ENCODE data around the gene HYOU1.
"Not testable (repeated sequence)": the region's sequence is repeated elsewhere in the genome, so short reads cannot be mapped to it uniquely, and the experiment has no call there.

HYOU1 gene

GRCh38 chr11:119087123-119087522 is 30.1 kb upstream of the HYOU1 start:
- no peak for DNase-seq (ENCODE audit: low read depth)

GRCh38 chr11:119085437-119085847 is 28.4 kb upstream of the HYOU1 start:
- DNase-seq (ENCODE audit: low read depth) = no peak

DNA sequence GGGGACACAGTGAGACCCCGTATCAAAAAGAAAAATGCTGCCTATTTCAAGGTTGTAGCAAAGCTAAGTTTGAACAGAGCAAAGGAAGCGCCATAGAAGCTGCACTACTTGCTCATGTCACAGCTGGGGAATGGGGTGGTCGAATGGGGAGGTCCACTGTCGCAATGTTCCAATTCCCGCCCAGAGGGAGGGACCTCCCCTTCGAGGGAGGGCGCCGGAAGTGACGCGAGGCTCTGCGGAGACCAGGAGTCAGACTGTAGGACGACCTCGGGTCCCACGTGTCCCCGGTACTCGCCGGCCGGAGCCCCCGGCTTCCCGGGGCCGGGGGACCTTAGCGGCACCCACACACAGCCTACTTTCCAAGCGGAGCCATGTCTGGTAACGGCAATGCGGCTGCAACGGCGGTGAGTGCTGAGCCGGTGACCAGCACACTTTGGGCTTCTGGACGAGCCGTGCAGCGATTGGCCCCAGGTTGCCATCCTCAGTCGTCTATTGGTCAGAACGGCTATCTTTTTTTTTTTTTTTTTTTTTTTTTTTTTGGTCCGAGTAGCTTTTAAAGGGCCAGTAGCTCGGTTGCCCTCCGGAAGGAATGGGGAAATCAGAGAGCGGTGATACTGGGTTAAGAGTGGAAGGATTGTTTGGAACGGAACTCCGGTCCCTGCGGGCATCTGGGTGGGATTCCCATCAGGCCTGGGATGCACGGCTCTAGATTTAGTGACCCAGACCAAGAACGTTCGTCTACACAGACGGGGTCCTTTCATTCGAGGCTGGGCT is 27.8 kb upstream of the HYOU1 start, which contains the start of gene HMBS:
Gene HMBS (plus strand): TSS at position 219 of the 774 bp plus-strand sequence. CDS start 153 bp downstream, at position 372.
- DNase-seq (ENCODE audit: low read depth) = peak; percentile 81

DNA sequence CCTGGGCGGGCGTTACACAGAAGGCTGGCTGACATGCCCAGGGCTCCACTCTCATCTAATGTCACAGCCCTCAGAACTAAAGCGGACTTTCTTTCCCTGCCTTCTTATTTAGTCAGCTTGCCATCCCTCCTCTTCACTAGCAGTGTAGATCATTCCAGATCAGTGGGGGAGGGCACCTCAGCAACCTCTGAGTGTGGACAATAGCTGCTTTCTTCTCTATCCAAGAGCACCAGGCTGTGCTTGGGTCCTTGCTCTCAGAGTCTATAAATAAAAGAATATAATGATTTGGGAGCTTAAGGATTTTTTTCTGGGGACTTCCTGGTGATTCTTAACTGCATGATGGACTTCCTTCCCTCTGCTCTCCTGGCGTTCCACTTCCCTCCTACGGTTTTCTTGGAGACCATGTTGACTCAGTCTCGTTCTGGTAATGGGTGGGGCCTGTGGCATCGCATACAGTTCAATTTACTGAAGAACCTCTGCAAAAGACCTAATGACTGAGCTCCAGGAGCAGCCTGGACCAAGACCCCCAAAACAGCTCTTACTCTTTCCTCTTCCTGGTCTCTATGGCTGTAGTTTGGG is 24.8 kb upstream of the HYOU1 start:
- DNase-seq (ENCODE audit: low read depth) = no peak

- no peak for DNase-seq (ENCODE audit: low read depth)
Observed at GRCh38 chr11:119078675-119079420, 21.8 kb upstream of the HYOU1 start.

DNA sequence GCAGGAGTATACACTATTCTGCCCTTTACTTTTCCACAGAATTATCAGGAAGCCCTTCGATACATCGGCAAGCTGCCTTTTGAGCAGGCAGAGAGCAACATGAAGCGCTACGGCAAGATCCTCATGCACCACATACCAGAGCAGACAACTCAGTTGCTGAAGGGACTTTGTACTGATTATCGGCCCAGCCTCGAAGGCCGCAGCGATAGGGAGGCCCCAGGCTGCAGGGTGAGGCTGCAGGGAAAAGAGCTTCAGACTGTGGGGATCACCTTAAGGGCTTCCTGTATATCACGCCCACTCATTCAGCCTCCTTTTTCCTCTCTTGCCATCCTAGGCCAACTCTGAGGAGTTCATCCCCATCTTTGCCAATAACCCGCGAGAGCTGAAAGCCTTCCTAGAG is 20.8 kb upstream of the HYOU1 start:
- DNase-seq (ENCODE audit: low read depth) = no peak

GRCh38 chr11:119067371-119068222 is 10.6 kb upstream of the HYOU1 start, which contains the start of gene VPS11:
VPS11 (plus strand) TSS chr11:119067818; CDS start chr11:119067824, 6 bp downstream.
- DNase-seq (ENCODE audit: low read depth) = peak; percentile 96

DNA sequence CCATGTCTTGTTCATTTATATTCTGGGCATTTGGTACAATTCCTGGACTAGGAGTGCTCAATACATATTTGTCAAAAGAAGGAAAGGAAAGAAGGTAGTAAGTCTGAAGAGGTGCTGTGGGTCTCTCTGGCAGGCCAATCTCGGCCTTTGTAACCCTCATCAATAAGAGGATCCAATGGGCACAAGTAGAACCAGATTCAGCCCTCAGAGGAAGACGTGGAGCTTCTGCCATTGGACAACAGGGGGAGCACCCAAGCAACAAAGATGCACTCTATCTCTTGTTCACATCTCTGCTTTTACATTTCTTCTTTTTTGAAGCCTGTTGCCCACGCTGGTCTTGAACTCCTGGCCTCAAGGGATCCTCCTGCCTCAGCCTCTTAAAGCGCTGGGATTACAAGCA is 8.4 kb upstream of the HYOU1 start:
- no peak for DNase-seq (ENCODE audit: low read depth)

DNA sequence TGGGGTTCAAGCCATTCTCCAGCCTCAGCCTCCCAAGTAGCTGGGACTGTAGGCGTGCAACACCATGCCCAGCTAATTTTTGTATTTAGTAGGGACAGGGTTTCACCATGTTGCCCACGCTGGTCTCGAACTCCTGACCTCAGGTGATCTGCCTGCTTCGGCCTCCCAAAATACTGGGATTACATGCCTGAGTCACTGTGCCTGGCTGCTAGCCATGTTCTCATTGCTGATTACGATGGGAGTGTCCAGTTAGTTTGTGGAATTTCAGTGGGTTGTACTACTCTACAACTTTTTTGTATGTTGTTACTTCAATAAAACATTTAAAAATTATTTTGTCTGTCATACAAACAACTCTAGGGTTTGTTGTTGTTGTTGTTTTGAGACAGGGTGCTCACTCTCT is 5.8 kb upstream of the HYOU1 start:
- no peak for DNase-seq (ENCODE audit: low read depth)

- no peak for DNase-seq (ENCODE audit: low read depth)
Observed at GRCh38 chr11:119061256-119061655, 4.3 kb upstream of the HYOU1 start.

DNA sequence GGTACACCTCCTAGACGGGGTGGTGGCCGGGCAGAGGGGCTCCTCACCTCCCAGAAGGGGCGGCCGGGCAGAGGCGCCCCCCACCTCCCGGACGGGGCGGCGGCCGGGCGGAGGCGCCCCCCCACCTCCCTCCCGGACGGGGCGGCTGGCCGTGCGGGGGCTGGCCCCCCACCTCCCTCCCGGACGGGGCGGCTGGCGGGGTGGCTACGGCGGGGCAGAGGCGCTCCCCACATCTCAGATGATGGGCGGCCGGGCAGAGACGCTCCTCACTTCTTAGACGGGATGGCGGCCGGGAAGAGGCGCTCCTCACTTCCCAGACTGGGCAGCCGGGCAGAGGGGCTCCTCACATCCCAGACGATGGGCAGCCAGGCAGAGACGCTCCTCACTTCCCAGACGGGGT is 2.1 kb upstream of the HYOU1 start:
- not testable (repeated sequence) for DNase-seq (ENCODE audit: low read depth)

DNA sequence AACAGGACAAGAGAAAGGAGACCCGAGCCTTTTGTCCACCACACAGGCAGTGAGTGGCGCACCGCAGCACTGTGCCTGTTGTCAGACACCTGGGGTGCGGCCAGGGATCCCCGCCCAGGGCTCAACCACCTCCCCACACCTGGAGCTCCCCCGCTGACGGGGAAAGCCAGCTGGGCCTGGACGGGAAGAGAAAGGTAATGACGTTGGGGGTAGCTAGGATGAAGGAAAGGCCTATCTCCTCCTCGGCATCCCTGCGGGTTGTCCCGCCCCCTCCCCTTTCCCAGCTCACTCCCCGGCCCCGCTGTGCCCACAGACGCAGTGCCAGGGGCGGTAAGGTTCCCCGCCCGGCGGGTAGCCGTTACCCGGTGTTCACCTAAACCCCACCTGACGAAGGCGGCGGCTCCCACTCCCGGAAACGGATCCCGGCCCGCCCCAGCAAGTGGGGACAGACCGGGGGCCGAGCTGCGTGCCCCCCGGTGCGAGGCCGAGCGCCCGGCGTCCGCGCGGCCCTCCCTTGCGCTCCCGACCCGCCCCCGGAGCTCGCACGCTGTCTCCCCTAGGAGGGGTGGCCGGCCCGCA is 495 bp downstream of the HYOU1 start:
- no peak for DNase-seq (ENCODE audit: low read depth)

DNA sequence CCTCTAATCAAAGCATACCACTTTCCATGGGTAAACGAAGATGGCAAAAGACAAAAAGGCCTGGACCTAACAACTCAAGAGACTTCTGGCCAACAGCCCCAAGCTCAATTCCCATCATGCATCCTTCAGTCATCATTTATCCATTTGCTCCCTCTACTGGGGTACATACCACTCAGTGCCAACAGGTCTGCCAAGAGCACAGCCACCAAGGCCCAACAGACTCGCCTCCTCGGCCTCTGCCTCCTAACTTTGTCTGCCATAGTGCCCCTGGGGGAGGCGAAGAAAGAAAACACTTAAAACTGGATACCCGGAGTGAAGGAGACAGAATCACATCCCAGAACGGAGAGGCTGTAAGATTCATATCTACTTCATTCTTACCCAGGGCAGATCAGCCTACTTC is 1.1 kb downstream of the HYOU1 start:
- no peak for DNase-seq (ENCODE audit: low read depth)

GRCh38 chr11:119054418-119054817 is 2.6 kb downstream of the HYOU1 start:
- DNase-seq (ENCODE audit: low read depth) = no peak

GRCh38 chr11:119052163-119052814 is 4.7 kb downstream of the HYOU1 start:
- no peak for DNase-seq (ENCODE audit: low read depth)

GRCh38 chr11:119051440-119052162 is 5.4 kb downstream of the HYOU1 start:
- DNase-seq (ENCODE audit: low read depth) = no peak

- no peak for DNase-seq (ENCODE audit: low read depth)
Observed at GRCh38 chr11:119049081-119049480, 7.9 kb downstream of the HYOU1 start.

GRCh38 chr11:119048644-119049043 is 8.4 kb downstream of the HYOU1 start:
- no peak for DNase-seq (ENCODE audit: low read depth)

DNA sequence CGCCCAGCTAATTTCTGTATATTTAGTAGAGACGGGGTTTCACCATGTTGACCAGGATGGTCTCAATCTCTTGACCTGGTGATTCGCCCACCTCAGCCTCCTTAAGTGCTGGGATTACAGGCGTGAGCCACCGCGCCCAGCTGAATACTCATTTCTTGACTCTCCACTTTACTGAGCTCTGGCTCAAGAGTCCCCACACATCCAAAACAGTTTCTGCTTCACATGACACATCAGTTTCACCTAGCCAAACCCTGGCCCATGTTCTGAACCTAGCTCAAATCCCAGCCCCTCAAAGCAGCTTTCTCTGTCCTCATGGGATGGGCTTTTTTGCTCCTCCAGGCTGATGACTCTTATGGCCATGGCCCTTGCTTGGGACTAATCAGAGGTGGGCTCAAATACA is 9.8 kb downstream of the HYOU1 start:
- no peak for DNase-seq (ENCODE audit: low read depth)

DNA sequence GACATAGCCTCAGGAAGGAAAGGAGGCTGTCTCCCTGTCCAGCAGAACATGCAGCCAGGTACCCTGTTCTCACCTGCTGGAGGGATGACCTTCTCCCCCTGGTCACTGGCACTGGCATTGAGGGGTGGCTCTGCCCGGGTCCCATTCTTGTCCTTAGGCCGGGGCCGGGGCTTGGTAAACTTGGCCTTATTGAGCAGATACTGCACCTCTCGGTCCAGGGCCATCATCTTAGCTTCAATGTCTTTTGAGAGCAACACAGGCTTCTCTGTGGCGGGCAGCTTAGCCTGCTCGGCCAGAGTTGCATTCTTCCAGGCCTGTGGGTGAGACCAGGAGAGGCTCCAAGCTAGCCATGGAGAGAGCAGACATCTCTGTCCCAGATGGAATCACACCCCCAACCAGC is 10.5 kb downstream of the HYOU1 start:
- DNase-seq (ENCODE audit: low read depth) = no peak

Data from stimulated activated CD8-positive, alpha-beta memory T cell treated with anti-CD3 and anti-CD28 coated beads, Interleukin-7, amount 100 ng/mL, for 24 hours (primary cell).